ENCODE measurements around the gene RNF186. TPM values are rescaled to one million over a fixed set of nuclear protein-coding genes. Genes with fewer than 3 reads are reported as not detected.

Gene RNF186
- total and polyA plus RNA-seq, 4 donors: not detected

- ATAC-seq (ENCODE audit: insufficient read depth, low FRiP score) (no peak), DNase-seq (peak in 2 of 3 donors; percentile 11 to 24)
- Histone ChIP-seq H3K27me3 (ENCODE audit: control insufficient read depth in 3 of 3, insufficient read depth in 3 of 3, low read length in 2 of 3) (peaks cover 0 to 2% (median 0%) of the 10 kb centered on the region in 3 donors), H3K9me3 (ENCODE audit: control insufficient read depth in 4 of 4, insufficient read depth in 3 of 4, low read length in 3 of 4) (no peaks in the 10 kb centered on the region), H3K4me3 (no peak overlapping the region), H3K36me3 (ENCODE audit: control insufficient read depth in 4 of 4, insufficient read depth in 4 of 4, low read length in 4 of 4) (no peaks in the 10 kb centered on the region), H3K27ac (ENCODE audit: low read depth in 1 of 2, low read length in 1 of 2) (no peak overlapping the region), H3K4me1 (ENCODE audit: control insufficient read depth in 5 of 5, insufficient read depth in 5 of 5, low read length in 5 of 5) (peaks cover 0 to 8% (median 0%) of the 10 kb centered on the region in 5 donors), H3K9ac (ENCODE audit: insufficient read depth in 1 of 2, low read length in 2 of 2) (no peak overlapping the region)
- 36% methylated on average over 11 of the region's 11 CpGs for WGBS, 2 donors
- no peak for TF ChIP-seq CTCF (IDR thresholded peaks at IDR 0.05; ENCODE audit: control extremely low read depth, extremely low read depth)
Observed at GRCh38 chr1:19844731-19845495, 29.8 kb upstream of the RNF186 start.

GRCh38 chr1:19840228-19840627 is 25.1 kb upstream of the RNF186 start:
- H3K9ac ChIP-seq (ENCODE audit: insufficient read depth in 1 of 2, low read length in 2 of 2): no peak overlapping the region
- no peaks in the 10 kb centered on the region for H3K36me3 ChIP-seq (ENCODE audit: control insufficient read depth in 4 of 4, insufficient read depth in 4 of 4, low read length in 4 of 4)
- H3K9me3 ChIP-seq (ENCODE audit: control insufficient read depth in 4 of 4, insufficient read depth in 3 of 4, low read length in 3 of 4): no peaks in the 10 kb centered on the region
- H3K27ac ChIP-seq (ENCODE audit: low read depth in 1 of 2, low read length in 1 of 2): no peak overlapping the region
- H3K4me3 ChIP-seq: no peak overlapping the region
- ATAC-seq (ENCODE audit: insufficient read depth, low FRiP score) (no peak), DNase-seq (no peak)
- no peaks in the 10 kb centered on the region for H3K27me3 ChIP-seq (ENCODE audit: control insufficient read depth in 3 of 3, insufficient read depth in 3 of 3, low read length in 2 of 3)
- no peak for TF ChIP-seq CTCF (IDR thresholded peaks at IDR 0.05; ENCODE audit: control extremely low read depth, extremely low read depth)
- H3K4me1 ChIP-seq (ENCODE audit: control insufficient read depth in 5 of 5, insufficient read depth in 5 of 5, low read length in 5 of 5): peaks cover 0 to 5% (median 0%) of the 10 kb centered on the region in 5 donors

GRCh38 chr1:19837866-19838265 is 22.8 kb upstream of the RNF186 start:
- no peaks in the 10 kb centered on the region for H3K9me3 ChIP-seq (ENCODE audit: control insufficient read depth in 4 of 4, insufficient read depth in 3 of 4, low read length in 3 of 4)
- H3K9ac ChIP-seq (ENCODE audit: insufficient read depth in 1 of 2, low read length in 2 of 2): no peak overlapping the region
- no peaks in the 10 kb centered on the region for H3K4me1 ChIP-seq (ENCODE audit: control insufficient read depth in 5 of 5, insufficient read depth in 5 of 5, low read length in 5 of 5)
- WGBS, 2 donors: 34 to 48% methylated on average over 2 of the region's 2 CpGs
- H3K27ac ChIP-seq (ENCODE audit: low read depth in 1 of 2, low read length in 1 of 2): no peak overlapping the region
- DNase-seq: no peak
- no peaks in the 10 kb centered on the region for H3K27me3 ChIP-seq (ENCODE audit: control insufficient read depth in 3 of 3, insufficient read depth in 3 of 3, low read length in 2 of 3)
- TF ChIP-seq CTCF (IDR thresholded peaks at IDR 0.05; ENCODE audit: control extremely low read depth, extremely low read depth): no peak
- ATAC-seq (ENCODE audit: insufficient read depth, low FRiP score): no peak
- H3K4me3 ChIP-seq: no peak overlapping the region
- no peaks in the 10 kb centered on the region for H3K36me3 ChIP-seq (ENCODE audit: control insufficient read depth in 4 of 4, insufficient read depth in 4 of 4, low read length in 4 of 4)
